H1 (cell line): Measurements from ENCODE around the gene TMEM253. TPM values are rescaled to one million over a fixed set of nuclear protein-coding genes. Genes with fewer than 3 reads are reported as not detected.
A peak's percentile ranks its signal among the peaks of the same experiment; 100 is the strongest.

Experiments
- ASH2L ChIP-seq: fragments of 200-600, 300-600 bp; sonication (generic); IDR thresholded peaks from one replicate; pipeline ENCODE4 v1.7.1; 2017; ENCODE audit warnings: low read length
- BACH1 ChIP-seq: IDR thresholded peaks from 2 replicates; pipeline ENCODE4 v1.6.1; 2012; ENCODE audit warnings: low read length, improper control_type of control experiment
- CHD1 ChIP-seq: IDR thresholded peaks from 2 replicates; pipeline ENCODE4 v1.6.1; 2012; ENCODE audit warnings: low read depth, low read length, improper control_type of control experiment
- EGR1 ChIP-seq: IDR thresholded peaks from 2 replicates; pipeline ENCODE4 v1.6.1; 2011; ENCODE audit warnings: low read depth, low read length, borderline replicate concordance
- EZH2 ChIP-seq: fragments of 200-600 bp; sonication (generic); IDR thresholded peaks from 2 replicates; pipeline ENCODE4 v1.7.1; 2012; ENCODE audit warnings: low read depth, mild to moderate bottlenecking, moderate library complexity, low read length, inconsistent platforms; ENCODE audit not compliant: severe bottlenecking
- HDAC6 ChIP-seq: IDR thresholded peaks from one replicate; pipeline ENCODE4 v1.7.1; 2012; ENCODE audit warnings: low read depth, mild to moderate bottlenecking, inconsistent platforms, low read length, moderate library complexity
- JUN ChIP-seq: IDR thresholded peaks from 2 replicates; pipeline ENCODE4 v1.6.1; 2011; ENCODE audit warnings: low read depth, mild to moderate bottlenecking, improper control_type of control experiment, low read length
- JUND ChIP-seq: IDR thresholded peaks from 2 replicates; pipeline ENCODE4 v1.6.1; 2011; ENCODE audit warnings: mild to moderate bottlenecking, improper control_type of control experiment, low read length
- KDM4A ChIP-seq: IDR thresholded peaks from one replicate; pipeline ENCODE4 v1.7.1; 2012; ENCODE audit warnings: low read depth, mild to moderate bottlenecking, moderate library complexity, low read length, inconsistent platforms; ENCODE audit not compliant: severe bottlenecking
- KDM5A ChIP-seq: fragments of 200-600 bp; IDR thresholded peaks from 2 replicates; pipeline ENCODE4 v1.7.1; 2012; ENCODE audit warnings: mild to moderate bottlenecking, low read length, inconsistent platforms, mixed read lengths
- PHF8 ChIP-seq: fragments of 200-600 bp; sonication (generic); conservative IDR thresholded peaks from 2 replicates; pipeline ENCODE4 v1.7.1; 2012; ENCODE audit warnings: low read depth, mild to moderate bottlenecking, inconsistent platforms, low read length, moderate library complexity
- POLR2A ChIP-seq, 2 experiments: IDR thresholded peaks; 1 replicate in 1 of 2; 2 replicates in 1 of 2; pipeline ENCODE4 v1.6.1; 2011; ENCODE audit warnings: low read depth in 2 of 2, low read length in 2 of 2, mild to moderate bottlenecking in 2 of 2; ENCODE audit errors: control extremely low read depth in 1 of 2
- POU5F1 ChIP-seq: IDR thresholded peaks from 2 replicates; pipeline ENCODE4 v1.6.1; 2011; ENCODE audit warnings: low read depth, mild to moderate bottlenecking, low read length, moderate library complexity
- RBBP5 ChIP-seq: IDR thresholded peaks from 2 replicates; pipeline ENCODE4 v1.7.1; 2012; ENCODE audit warnings: low read depth, mild to moderate bottlenecking, inconsistent platforms, low read length, moderate library complexity, borderline replicate concordance
- RFX5 ChIP-seq: IDR thresholded peaks from 2 replicates; pipeline ENCODE4 v1.6.1; 2011; ENCODE audit warnings: low read depth, low read length, improper control_type of control experiment, borderline replicate concordance
- SAP30 ChIP-seq: fragments of 300-600 bp; sonication (generic); IDR thresholded peaks from 2 replicates; pipeline ENCODE4 v1.7.1; 2012; ENCODE audit warnings: low read length, moderate library complexity, mild to moderate bottlenecking, inconsistent platforms; ENCODE audit not compliant: insufficient read depth, insufficient replicate concordance
- SIN3A ChIP-seq, 2 experiments: IDR thresholded peaks in 1 of 2; conservative IDR thresholded peaks in 1 of 2; 2 replicates each; pipeline ENCODE4 v1.6.1; 2011 to 2012; ENCODE audit warnings: low read length in 2 of 2, improper control_type of control experiment in 1 of 2, low read depth in 1 of 2, mild to moderate bottlenecking in 1 of 2
- SIX5 ChIP-seq: IDR thresholded peaks from 2 replicates; pipeline ENCODE4 v1.6.1; 2011; ENCODE audit warnings: mild to moderate bottlenecking, low read depth, low read length
- SP2 ChIP-seq: IDR thresholded peaks from 2 replicates; pipeline ENCODE4 v1.6.1; 2012; ENCODE audit warnings: mild to moderate bottlenecking, low read length, inconsistent platforms
- SP4 ChIP-seq: IDR thresholded peaks from 2 replicates; pipeline ENCODE4 v1.6.1; 2012; ENCODE audit warnings: low read length, inconsistent platforms
- TAF7 ChIP-seq: optimal IDR thresholded peaks from 2 replicates; pipeline ENCODE3; 2011; ENCODE audit warnings: low read depth, mild to moderate bottlenecking, inconsistent platforms, low read length, moderate library complexity, borderline replicate concordance
- TCF12 ChIP-seq: IDR thresholded peaks from 2 replicates; pipeline ENCODE4 v1.6.1; 2011; ENCODE audit warnings: low read depth, mild to moderate bottlenecking, low read length
- TEAD4 ChIP-seq: IDR thresholded peaks from 2 replicates; pipeline ENCODE4 v1.6.1; 2012; ENCODE audit warnings: low read depth, low read length, inconsistent platforms, mixed read lengths
- polyA plus RNA-seq, 7 experiments: library from polyadenylated mRNA; depleted of rRNA in 3 of 7; stranded (reverse) in 5 of 7; unstranded in 2 of 7; fragments of >200 nt in 5 of 7; fragments of 200-250 nt in 2 of 7; gene quantifications; 1 replicate in 5 of 7; 2 replicates in 1 of 7; 4 replicates in 1 of 7; pipeline versions ENCODE4 v1.2.1 to v1.2.3, GENCODE V29; 2011 to 2013; ENCODE audit warnings: missing spikeins in 2 of 7, mixed read lengths in 2 of 7
- total RNA-seq: library from RNA; stranded (reverse); fragmentation: NEBNext Ultra II Directional; extraction: Animal tissue kit (Norgen Biotek cat#: 25700); gene quantifications from 2 replicates; pipeline ENCODE4 v1.2.1, GENCODE V29; 2021
- TF ChIP-seq, protein P1 (sequence below): IDR thresholded peaks from 2 replicates; pipeline ENCODE4 v1.6.1; 2011; ENCODE audit warnings: low read length, improper control_type of control experiment

TMEM253 gene
- total and polyA plus RNA-seq, 2 of the 8 experiments (the other 6 are each of a cell fraction or from before 2014, with no cell fraction given): 1.9 to 2.2 TPM

- no peak for TF ChIP-seq SP2
- TF ChIP-seq SIX5: no peak
- TF ChIP-seq PHF8: 0 out of 2 replicates have a peak, but pooled peaks have one; percentile 9
- peak; percentile 23 for TF ChIP-seq ASH2L
- TF ChIP-seq TEAD4: no peak
- no peak for TF ChIP-seq CHD1
- no peak for TF ChIP-seq EGR1
- no peak for TF ChIP-seq EZH2
- TF ChIP-seq, protein P1, sequence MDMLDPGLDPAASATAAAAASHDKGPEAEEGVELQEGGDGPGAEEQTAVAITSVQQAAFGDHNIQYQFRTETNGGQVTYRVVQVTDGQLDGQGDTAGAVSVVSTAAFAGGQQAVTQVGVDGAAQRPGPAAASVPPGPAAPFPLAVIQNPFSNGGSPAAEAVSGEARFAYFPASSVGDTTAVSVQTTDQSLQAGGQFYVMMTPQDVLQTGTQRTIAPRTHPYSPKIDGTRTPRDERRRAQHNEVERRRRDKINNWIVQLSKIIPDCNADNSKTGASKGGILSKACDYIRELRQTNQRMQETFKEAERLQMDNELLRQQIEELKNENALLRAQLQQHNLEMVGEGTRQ: no peak
- no peak for TF ChIP-seq TAF7
- TF ChIP-seq HDAC6: no peak
- TF ChIP-seq SP4: no peak
- TF ChIP-seq JUND: no peak
- 0 out of 2 replicates have a peak, but pooled peaks have one; percentile 5 for TF ChIP-seq RBBP5
- TF ChIP-seq POLR2A (IDR thresholded peaks at IDR 0.05; ENCODE audit: control extremely low read depth in 1 of 2, low read depth in 2 of 2, low read length in 2 of 2): no peak; a peak in 1 of 3 replicates
- TF ChIP-seq JUN: no peak
- no peak for TF ChIP-seq KDM5A
- TF ChIP-seq TCF12: no peak
- no peak for TF ChIP-seq SAP30
- no peak for TF ChIP-seq POU5F1
- peak in 1 of 2 experiments; percentile 20; a peak in 2 of 4 replicates for TF ChIP-seq SIN3A (conservative IDR thresholded peaks at IDR 0.05 in 1 of 2, IDR thresholded peaks at IDR 0.05 in 1 of 2; ENCODE audit: low read depth in 1 of 2, low read length in 2 of 2)
- no peak for TF ChIP-seq RFX5
- TF ChIP-seq BACH1: no peak
- TF ChIP-seq KDM4A: peak; percentile 54
Observed at GRCh38 chr14:21068521-21069387, 32.1 kb upstream of the TMEM253 start (continued).
